ENCODE results near the gene CTSS. TPM values are rescaled to one million over a fixed set of nuclear protein-coding genes. Genes with fewer than 3 reads are reported as not detected.
A peak's percentile ranks its signal among the peaks of the same experiment; 100 is the strongest.
"Not testable (repeated sequence)": the region's sequence is repeated elsewhere in the genome, so short reads cannot be mapped to it uniquely, and the experiment has no call there.

CTSS gene
- total RNA-seq, 2 experiments from 2014 or later: 83.1 to 83.5 TPM

DNA sequence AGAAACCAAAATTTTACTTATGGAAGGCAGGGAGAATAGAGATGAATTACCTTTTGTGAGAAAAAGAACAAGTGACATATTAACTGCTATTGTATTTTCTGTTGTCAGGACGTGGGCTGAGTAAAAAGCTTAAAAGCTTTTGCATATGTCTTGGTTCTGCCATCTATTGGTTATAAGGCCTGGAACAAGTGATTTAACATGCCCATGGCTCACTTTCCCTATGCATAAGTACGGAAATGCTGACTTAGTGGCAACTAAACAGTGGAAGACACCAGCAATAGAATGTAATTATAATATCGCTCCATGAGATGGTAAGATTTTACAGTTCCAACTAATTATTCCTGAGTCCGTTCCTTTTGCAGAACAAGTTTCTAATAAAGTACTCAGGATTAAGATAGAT is 6.7 kb upstream of the CTSS start:
- POLR2A ChIA-PET: no interaction called here

DNA sequence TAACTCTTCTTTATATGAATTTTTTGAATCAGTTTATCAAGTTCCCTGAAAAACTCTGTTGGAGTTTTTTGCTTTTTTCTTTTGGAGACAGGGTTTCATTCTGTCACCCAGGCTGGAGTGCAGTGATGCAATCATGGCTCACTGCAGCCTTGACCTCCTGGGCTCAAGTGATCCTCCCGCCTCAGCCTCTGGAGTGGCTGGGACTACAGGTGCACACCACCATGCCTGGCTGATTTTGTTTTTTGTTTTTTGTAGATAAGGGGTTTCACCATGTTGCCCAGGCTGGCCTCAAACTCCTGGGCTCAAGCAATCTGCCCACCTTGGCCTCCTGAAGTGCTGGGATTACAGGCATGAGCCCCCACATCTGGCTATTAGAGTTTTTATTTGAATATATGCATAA is 2.1 kb upstream of the CTSS start:
- POLR2A ChIA-PET; ATAC-seq (ENCODE audit: poor library complexity); H3K27me3 Mint-ChIP-seq; H3K27ac ChIP-seq (ENCODE audit: low read depth in 1 of 2, low read length in 2 of 2); DNase-seq; H3K4me3 ChIP-seq (ENCODE audit: low read length); H3K27me3 ChIP-seq (ENCODE audit: control insufficient read depth in 1 of 2, insufficient read depth in 2 of 2, low read length in 2 of 2); CTCF ChIA-PET; H3K9me3 Mint-ChIP-seq; H3K36me3 ChIP-seq (ENCODE audit: insufficient read depth, low read length); H3K9me3 ChIP-seq (ENCODE audit: control insufficient read depth in 1 of 2, insufficient read depth in 1 of 2, low read length in 2 of 2): not testable (repeated sequence)
- intact Hi-C loops (cut with DNase I, micrococcal nuclease): loop anchor here in 1 of 2 experiments (5.0 kb wide), 1 partner anchor 110 kb away; the partner anchor contains the start of gene ARNT
- Mint-ChIP-seq H3K27ac (peak overlapping the region; percentile 97), H3K4me3 (peak overlapping the region; percentile 17), H3K4me1 (ENCODE audit: low read depth) (peaks cover 59% of the 10 kb centered on the region), H3K36me3 (ENCODE audit: low read depth) (peaks cover 21% of the 10 kb centered on the region)
- peaks cover 29% of the 10 kb centered on the region for H3K4me1 ChIP-seq (ENCODE audit: insufficient read depth, low read length)

More for the DNA sequence above, 6.7 kb upstream of the CTSS start:
- DNase-seq (no peak), ATAC-seq (ENCODE audit: poor library complexity) (no peak)
- H3K9me3 ChIP-seq (ENCODE audit: control insufficient read depth in 1 of 2, insufficient read depth in 1 of 2, low read length in 2 of 2): no peaks in the 10 kb centered on the region
- Mint-ChIP-seq H3K9me3 (no peaks in the 10 kb centered on the region), H3K4me3 (no peak overlapping the region), H3K4me1 (ENCODE audit: low read depth) (peaks cover 20% of the 10 kb centered on the region), H3K27me3 (no peaks in the 10 kb centered on the region), H3K27ac (no peak overlapping the region), H3K36me3 (ENCODE audit: low read depth) (no peaks in the 10 kb centered on the region)
- peaks cover 10% of the 10 kb centered on the region for H3K4me1 ChIP-seq (ENCODE audit: insufficient read depth, low read length)
- no peak overlapping the region for H3K4me3 ChIP-seq (ENCODE audit: low read length)
- TF ChIP-seq, protein P1, sequence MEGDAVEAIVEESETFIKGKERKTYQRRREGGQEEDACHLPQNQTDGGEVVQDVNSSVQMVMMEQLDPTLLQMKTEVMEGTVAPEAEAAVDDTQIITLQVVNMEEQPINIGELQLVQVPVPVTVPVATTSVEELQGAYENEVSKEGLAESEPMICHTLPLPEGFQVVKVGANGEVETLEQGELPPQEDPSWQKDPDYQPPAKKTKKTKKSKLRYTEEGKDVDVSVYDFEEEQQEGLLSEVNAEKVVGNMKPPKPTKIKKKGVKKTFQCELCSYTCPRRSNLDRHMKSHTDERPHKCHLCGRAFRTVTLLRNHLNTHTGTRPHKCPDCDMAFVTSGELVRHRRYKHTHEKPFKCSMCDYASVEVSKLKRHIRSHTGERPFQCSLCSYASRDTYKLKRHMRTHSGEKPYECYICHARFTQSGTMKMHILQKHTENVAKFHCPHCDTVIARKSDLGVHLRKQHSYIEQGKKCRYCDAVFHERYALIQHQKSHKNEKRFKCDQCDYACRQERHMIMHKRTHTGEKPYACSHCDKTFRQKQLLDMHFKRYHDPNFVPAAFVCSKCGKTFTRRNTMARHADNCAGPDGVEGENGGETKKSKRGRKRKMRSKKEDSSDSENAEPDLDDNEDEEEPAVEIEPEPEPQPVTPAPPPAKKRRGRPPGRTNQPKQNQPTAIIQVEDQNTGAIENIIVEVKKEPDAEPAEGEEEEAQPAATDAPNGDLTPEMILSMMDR (IDR thresholded peaks at IDR 0.05): no peak
- CTCF ChIA-PET: interaction anchor here (0.7 kb wide), 2 partner anchors 109 to 1098 kb away, joined by 3 read pairs; no protein-coding TSS in a partner anchor
- no peaks in the 10 kb centered on the region for H3K27me3 ChIP-seq (ENCODE audit: control insufficient read depth in 1 of 2, insufficient read depth in 2 of 2, low read length in 2 of 2)
- intact Hi-C loops (cut with DNase I, micrococcal nuclease): no loop called here
- H3K27ac ChIP-seq (ENCODE audit: low read depth in 1 of 2, low read length in 2 of 2): no peak overlapping the region
- H3K36me3 ChIP-seq (ENCODE audit: insufficient read depth, low read length): no peaks in the 10 kb centered on the region

DNA sequence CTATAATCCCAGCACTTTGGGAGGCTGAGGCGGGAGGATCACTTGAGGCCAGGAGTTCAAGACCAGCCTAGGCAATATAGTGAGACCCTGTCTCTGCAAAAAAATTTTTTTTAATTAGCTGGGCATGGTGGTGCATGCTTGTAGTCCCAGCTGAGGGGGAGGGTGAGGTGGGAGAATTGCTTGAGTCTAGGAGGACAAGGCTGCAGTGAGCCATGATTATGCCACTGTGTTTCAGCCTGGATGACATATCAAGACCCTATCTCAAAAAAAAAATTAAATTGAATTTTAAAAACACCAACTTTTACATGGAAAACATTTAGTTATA is 361 bp upstream of the CTSS start:
- H3K27me3 ChIP-seq (ENCODE audit: control insufficient read depth in 1 of 2, insufficient read depth in 2 of 2, low read length in 2 of 2); H3K9me3 ChIP-seq (ENCODE audit: control insufficient read depth in 1 of 2, insufficient read depth in 1 of 2, low read length in 2 of 2); ATAC-seq (ENCODE audit: poor library complexity); H3K9me3 Mint-ChIP-seq; H3K27me3 Mint-ChIP-seq; H3K36me3 ChIP-seq (ENCODE audit: insufficient read depth, low read length): not testable (repeated sequence)
- H3K36me3 Mint-ChIP-seq (ENCODE audit: low read depth): peaks cover 30% of the 10 kb centered on the region
- peak overlapping the region; percentile 56 for H3K4me3 ChIP-seq (ENCODE audit: low read length)
- H3K27ac Mint-ChIP-seq: peak overlapping the region; percentile 97
- H3K27ac ChIP-seq (ENCODE audit: low read depth in 1 of 2, low read length in 2 of 2): peak overlapping the region in 1 of 2 donors; percentile 62
- peak overlapping the region; percentile 98 for H3K4me3 Mint-ChIP-seq
- ChIA-PET POLR2A (interaction anchor here (0.6 to 2.5 kb wide), 11 partner anchors 10 to 537 kb away, joined by 3 to 9 read pairs (median 3); partner anchors contain the start of genes ENSA, GOLPH3L, MINDY1 and RPRD2), CTCF (interaction anchor here (1.2 kb wide), 1 partner anchor 214 kb away, joined by 3 read pairs; no protein-coding TSS in a partner anchor)
- peaks cover 62% of the 10 kb centered on the region for H3K4me1 Mint-ChIP-seq (ENCODE audit: low read depth)
- intact Hi-C loops (cut with DNase I, micrococcal nuclease): loop anchor here in 1 of 2 experiments (1.0 to 5.0 kb wide), 2 partner anchors 69 to 111 kb away; partner anchors contain the start of genes ARNT and GOLPH3L
- DNase-seq: peak in 2 of 14 experiments; percentile 1 to 12
- H3K4me1 ChIP-seq (ENCODE audit: insufficient read depth, low read length): peaks cover 23% of the 10 kb centered on the region

DNA sequence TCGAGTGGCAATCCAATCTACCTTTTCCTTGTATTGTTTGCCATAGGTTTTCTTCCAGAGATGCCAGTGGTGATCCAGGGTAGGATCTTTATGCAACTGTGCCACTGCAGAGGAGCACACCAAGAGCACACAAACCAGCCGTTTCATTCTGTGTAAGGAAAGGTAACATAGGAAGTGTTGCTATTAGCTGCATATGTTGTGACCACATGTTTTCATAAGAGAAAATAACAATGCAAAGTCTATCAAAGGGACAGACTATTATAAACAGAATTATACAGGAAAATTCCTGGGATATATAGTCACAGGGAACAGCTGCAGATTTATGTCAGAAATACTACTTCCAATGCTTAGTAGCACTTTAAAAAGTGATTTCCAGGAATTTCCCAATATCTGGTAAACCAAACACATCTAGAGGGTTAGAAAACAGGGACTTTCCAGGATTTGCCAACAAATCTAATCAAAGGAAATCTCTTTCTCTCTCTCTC is 919 bp downstream of the CTSS start:
- intact Hi-C loops (cut with DNase I, micrococcal nuclease): loop anchor here in 1 of 2 experiments (1.0 to 5.0 kb wide), 2 partner anchors 67 to 113 kb away; partner anchors contain the start of genes ARNT and GOLPH3L
- Mint-ChIP-seq H3K27ac (peak overlapping the region; percentile 97), H3K9me3 (no peaks in the 10 kb centered on the region), H3K36me3 (ENCODE audit: low read depth) (peaks cover 41% of the 10 kb centered on the region), H3K4me1 (ENCODE audit: low read depth) (peaks cover 62% of the 10 kb centered on the region), H3K27me3 (no peaks in the 10 kb centered on the region), H3K4me3 (peak overlapping the region; percentile 98)
- H3K27ac ChIP-seq (ENCODE audit: low read depth in 1 of 2, low read length in 2 of 2): no peak overlapping the region
- peaks cover 25% of the 10 kb centered on the region for H3K4me1 ChIP-seq (ENCODE audit: insufficient read depth, low read length)
- ChIA-PET POLR2A (interaction anchor here (1.0 to 2.5 kb wide), 6 partner anchors 9 to 185 kb away, joined by 3 to 9 read pairs (median 4); partner anchors contain the start of genes ENSA, GOLPH3L, MCL1 and SETDB1), CTCF (interaction anchor here (0.7 kb wide), 1 partner anchor 242 kb away, joined by 3 read pairs; the partner anchor contains the start of gene MINDY1)
- peak overlapping the region; percentile 56 for H3K4me3 ChIP-seq (ENCODE audit: low read length)
- peaks cover 6% of the 10 kb centered on the region for H3K36me3 ChIP-seq (ENCODE audit: insufficient read depth, low read length)
- no peaks in the 10 kb centered on the region for H3K9me3 ChIP-seq (ENCODE audit: control insufficient read depth in 1 of 2, insufficient read depth in 1 of 2, low read length in 2 of 2)
- TF ChIP-seq, protein P1 (IDR thresholded peaks at IDR 0.05): no peak
- ATAC-seq (ENCODE audit: poor library complexity) (peak; percentile 63), DNase-seq (peak in 3 of 14 experiments; percentile 42 to 71 (median 71))
- H3K27me3 ChIP-seq (ENCODE audit: control insufficient read depth in 1 of 2, insufficient read depth in 2 of 2, low read length in 2 of 2): no peaks in the 10 kb centered on the region
